GM13977 (cell line): ENCODE measurements around the gene TAF11L14.
"Not testable (repeated sequence)": the region's sequence is repeated elsewhere in the genome, so short reads cannot be mapped to it uniquely, and the experiment has no call there.

Source experiments
- DNase-seq: peaks from one replicate; pipeline ENCODE4 v3.0.0; 2012; ENCODE audit warnings: low spot score
- CTCF ChIP-seq: IDR thresholded peaks from 2 replicates; pipeline ENCODE4 v1.5.1; 2012; ENCODE audit warnings: mild to moderate bottlenecking, control low read depth; ENCODE audit not compliant: insufficient read depth; ENCODE audit errors: extremely low read depth, missing control alignments
- in situ Hi-C: fragments of 300-500 bp; cut with MboI; formaldehyde crosslinking; loops from one replicate; pipeline ENCODE4 v1.12.0; 2022; ENCODE audit warnings: low sequenced_read_pairs, low pct_unique_long_range_greater_than_20kb, mixed read lengths, inconsistent platforms; ENCODE audit not compliant: unreplicated experiment

The TAF11L14 gene

GRCh38 chr5:17619354-17619753 is 14.9 kb upstream of the TAF11L14 start:
- no peak for TF ChIP-seq CTCF

GRCh38 chr5:17620627-17621026 is 13.6 kb upstream of the TAF11L14 start:
- in situ Hi-C loops, result no loop called here
- DNase-seq, result no peak
- no peak for TF ChIP-seq CTCF

More at GRCh38 chr5:17619354-17619753, 14.9 kb upstream of the TAF11L14 start:
- DNase-seq, result no peak
- in situ Hi-C loops, result no loop called here

GRCh38 chr5:17625686-17626085 is 8.6 kb upstream of the TAF11L14 start:
- in situ Hi-C loops, result no loop called here
- TF ChIP-seq CTCF, result no peak
- DNase-seq, result no peak

- DNase-seq, in situ Hi-C loops: not testable (repeated sequence)
These were observed 2.5 kb upstream of the TAF11L14 start, which contains the start of gene TAF11L13 for GRCh38 chr5:17631788-17632187. TAF11L13 (plus strand) TSS chr5:17632088.

- in situ Hi-C loops, DNase-seq: not testable (repeated sequence)
These were observed 15.0 kb downstream of the TAF11L14 start for GRCh38 chr5:17649232-17649631.

- DNase-seq, in situ Hi-C loops: not testable (repeated sequence)
These were observed 21.0 kb downstream of the TAF11L14 start for GRCh38 chr5:17655201-17655759.

GRCh38 chr5:17655921-17656320 is 21.7 kb downstream of the TAF11L14 start:
- in situ Hi-C loops, result no loop called here
- TF ChIP-seq CTCF, result no peak
- DNase-seq, result no peak

- in situ Hi-C loops, result no loop called here
- DNase-seq, result no peak
- no peak for TF ChIP-seq CTCF
These were observed 28.9 kb downstream of the TAF11L14 start for GRCh38 chr5:17663182-17663581.
